ENCODE measurements around the gene UBE2E2.

Gene UBE2E2

DNA sequence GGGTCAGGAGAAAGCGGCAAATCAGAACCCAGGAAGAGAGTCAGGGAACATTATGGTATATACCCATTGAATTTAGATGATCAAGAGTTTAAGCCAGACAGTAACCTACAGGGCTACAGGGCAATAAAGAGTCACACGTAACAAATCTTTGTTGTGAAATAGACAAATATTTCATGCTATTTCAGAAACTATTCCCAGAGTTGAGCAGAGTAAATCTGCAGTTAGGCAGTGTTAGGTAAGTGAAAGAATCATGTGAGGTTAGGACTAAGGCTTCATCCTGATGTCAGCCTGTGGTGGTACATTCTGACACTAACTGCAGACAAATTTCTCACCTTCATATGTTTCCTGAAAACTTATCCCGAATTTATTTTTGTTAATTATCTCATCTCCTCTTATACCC, 153.0 kb downstream of the UBE2E2 start:
- no peak for DNase-seq (ENCODE audit: insufficient read length, low spot score)
- TF ChIP-seq, protein P1, sequence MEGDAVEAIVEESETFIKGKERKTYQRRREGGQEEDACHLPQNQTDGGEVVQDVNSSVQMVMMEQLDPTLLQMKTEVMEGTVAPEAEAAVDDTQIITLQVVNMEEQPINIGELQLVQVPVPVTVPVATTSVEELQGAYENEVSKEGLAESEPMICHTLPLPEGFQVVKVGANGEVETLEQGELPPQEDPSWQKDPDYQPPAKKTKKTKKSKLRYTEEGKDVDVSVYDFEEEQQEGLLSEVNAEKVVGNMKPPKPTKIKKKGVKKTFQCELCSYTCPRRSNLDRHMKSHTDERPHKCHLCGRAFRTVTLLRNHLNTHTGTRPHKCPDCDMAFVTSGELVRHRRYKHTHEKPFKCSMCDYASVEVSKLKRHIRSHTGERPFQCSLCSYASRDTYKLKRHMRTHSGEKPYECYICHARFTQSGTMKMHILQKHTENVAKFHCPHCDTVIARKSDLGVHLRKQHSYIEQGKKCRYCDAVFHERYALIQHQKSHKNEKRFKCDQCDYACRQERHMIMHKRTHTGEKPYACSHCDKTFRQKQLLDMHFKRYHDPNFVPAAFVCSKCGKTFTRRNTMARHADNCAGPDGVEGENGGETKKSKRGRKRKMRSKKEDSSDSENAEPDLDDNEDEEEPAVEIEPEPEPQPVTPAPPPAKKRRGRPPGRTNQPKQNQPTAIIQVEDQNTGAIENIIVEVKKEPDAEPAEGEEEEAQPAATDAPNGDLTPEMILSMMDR (IDR thresholded peaks at IDR 0.05; ENCODE audit: insufficient read depth, missing control alignments), result no peak
- no peak for FAIRE-seq

DNA sequence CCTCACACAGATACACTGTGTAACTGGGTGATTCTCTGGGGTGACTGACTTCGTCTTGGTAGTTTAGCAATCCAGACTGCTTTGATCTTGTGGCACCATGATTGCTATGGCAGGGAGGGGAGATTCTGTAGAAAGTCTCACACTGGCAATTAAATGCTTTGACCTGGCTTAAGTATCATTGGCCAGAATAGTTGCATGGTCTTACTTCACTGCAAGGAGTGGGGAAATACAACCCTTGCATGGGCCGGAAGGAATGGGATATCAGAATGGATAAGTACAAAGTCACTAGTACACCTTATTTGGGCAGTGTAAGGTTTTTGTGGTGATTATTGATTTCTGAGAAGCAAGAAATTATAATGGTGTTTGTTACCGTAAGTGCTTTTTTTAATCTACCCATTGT, 153.8 kb downstream of the UBE2E2 start:
- no peak for DNase-seq (ENCODE audit: insufficient read length, low spot score)
- FAIRE-seq, result no peak
- TF ChIP-seq, protein P1 (IDR thresholded peaks at IDR 0.05; ENCODE audit: insufficient read depth, missing control alignments), result no peak

DNA sequence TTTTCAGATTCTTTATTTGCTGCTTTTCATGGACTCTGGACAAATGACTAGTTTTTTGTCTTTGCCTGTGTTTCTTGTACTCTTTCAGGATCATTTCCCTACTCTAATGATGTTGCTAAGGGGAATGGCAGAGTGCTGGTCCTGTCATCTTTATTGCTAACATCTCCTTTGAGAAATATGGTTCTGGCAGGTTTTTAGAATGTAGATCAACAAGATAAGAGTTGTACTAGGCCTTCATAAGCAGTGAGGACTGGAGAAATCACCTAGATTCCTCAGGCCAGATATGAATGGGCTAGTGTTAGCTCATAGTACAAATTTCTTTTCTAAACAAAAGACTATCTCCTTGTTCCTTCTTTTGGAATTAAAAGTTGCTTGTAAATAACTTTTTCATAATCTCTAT, 156.0 kb downstream of the UBE2E2 start:
- no peak for DNase-seq (ENCODE audit: insufficient read length, low spot score)
- TF ChIP-seq, protein P1 (IDR thresholded peaks at IDR 0.05; ENCODE audit: insufficient read depth, missing control alignments), result no peak
- no peak for FAIRE-seq

DNA sequence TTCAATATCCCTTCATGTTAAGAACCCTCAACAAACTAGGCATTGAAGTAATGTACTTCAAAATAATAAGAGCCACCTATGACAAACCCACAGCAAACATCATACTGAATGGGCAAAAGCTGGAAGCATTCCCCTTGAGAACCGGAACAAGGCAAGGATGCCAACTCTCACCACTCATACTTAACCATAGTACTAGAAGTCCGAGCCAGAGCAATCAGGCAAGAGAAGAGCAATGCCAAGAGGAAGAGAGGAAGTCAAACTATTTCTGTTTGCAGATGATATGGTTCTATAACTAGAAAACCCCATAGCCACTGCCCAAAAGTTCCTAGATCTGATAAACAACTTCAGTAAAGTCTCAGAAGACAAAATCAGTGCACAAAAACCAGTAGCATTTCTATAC, 161.9 kb downstream of the UBE2E2 start:
- TF ChIP-seq, protein P1 (IDR thresholded peaks at IDR 0.05; ENCODE audit: insufficient read depth, missing control alignments), result no peak
- no peak for DNase-seq (ENCODE audit: insufficient read length, low spot score)
- FAIRE-seq, result no peak

DNA sequence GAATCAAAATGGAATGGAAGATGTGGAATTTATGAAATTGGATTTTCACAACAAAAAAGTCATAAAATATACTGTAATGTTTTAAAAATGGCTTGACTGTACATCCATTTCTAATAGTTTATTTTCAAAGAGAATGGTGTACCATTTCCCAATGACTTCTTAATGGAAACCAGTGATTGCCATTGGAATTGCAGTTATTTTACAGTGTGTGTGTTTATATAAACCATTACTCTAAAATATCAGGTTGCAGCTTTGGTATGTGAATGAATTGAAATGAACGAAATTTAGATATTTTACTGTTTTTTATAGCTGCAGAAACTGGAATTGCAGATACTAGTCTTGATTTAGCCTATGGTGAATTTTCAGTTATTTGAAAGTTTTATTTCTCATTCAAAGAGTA, 165.6 kb downstream of the UBE2E2 start:
- FAIRE-seq, result no peak
- DNase-seq (ENCODE audit: insufficient read length, low spot score), result no peak

DNA sequence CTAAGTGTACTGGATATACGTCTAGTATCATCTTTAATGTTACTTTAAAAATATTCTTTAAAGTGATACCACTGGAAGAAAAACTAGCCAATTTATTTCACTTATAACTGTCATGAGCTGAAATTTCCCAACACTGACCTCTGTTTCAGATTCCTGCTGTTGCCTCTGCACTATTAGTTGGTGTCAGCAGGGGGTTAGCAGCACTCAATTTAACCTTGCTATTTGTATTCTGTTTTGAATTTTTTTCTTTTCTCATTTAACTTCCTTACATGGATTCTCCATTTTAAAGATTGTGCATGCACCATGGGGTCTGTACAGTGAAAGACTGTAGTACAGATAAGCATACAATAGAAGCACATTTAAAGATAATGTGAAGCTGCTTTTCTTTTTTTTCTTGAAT, 169.2 kb downstream of the UBE2E2 start:
- no peak for DNase-seq (ENCODE audit: insufficient read length, low spot score)
- FAIRE-seq, result no peak
- TF ChIP-seq, protein P1 (IDR thresholded peaks at IDR 0.05; ENCODE audit: insufficient read depth, missing control alignments), result no peak

More for the DNA sequence above, 165.6 kb downstream of the UBE2E2 start:
- TF ChIP-seq, protein P1 (IDR thresholded peaks at IDR 0.05; ENCODE audit: insufficient read depth, missing control alignments), result no peak

DNA sequence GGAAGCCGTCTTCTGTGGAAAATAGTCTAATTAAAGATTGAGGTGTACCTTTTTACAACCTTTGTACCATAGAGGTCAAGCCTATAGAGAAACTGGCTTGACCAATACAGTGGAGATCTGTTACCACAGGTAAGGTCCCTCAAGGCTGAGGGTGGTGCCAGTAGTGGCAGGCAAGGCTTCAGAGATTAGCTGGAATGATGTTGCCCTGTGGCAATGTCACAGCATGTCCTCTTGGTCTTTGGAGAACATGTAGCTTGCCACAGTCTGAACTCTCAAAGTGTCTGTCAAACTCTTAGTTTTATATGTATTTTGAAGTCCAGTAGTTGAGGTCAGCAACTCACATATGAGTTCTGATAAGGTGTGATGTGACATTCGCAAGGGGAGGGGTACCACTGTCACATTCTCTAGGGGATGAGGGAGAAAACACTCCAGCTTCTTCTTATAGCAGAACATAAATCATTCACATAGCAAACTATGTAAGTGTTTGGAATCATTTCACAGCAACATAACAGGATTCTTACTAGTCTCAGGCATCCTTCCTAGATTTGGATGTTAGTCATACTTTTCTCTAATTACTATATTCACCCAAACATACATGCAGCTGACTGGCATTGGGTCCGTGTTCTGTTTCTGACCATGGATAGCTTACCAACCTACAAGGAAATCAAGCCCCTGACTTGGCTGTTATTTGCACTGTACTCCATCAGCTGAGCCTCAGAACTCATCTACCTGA, 173.6 kb downstream of the UBE2E2 start:
- TF ChIP-seq, protein P1 (IDR thresholded peaks at IDR 0.05; ENCODE audit: insufficient read depth, missing control alignments), result no peak
- DNase-seq (ENCODE audit: insufficient read length, low spot score) (no peak), FAIRE-seq (no peak)

Data from D721Med (cell line).